Measurements from ENCODE around the gene GNG4.
"Not testable (repeated sequence)": the region's sequence is repeated elsewhere in the genome, so short reads cannot be mapped to it uniquely, and the experiment has no call there.

Gene GNG4

GRCh38 chr1:235650341-235651169 lies 971 bp upstream of the GNG4 start:
- DNase-seq = peak; percentile 61

GRCh38 chr1:235648954-235649367 lies 623 bp downstream of the GNG4 start:
- no peak for DNase-seq

- peak; percentile 68 for DNase-seq
Observed at GRCh38 chr1:235648407-235648907, 1.1 kb downstream of the GNG4 start.

GRCh38 chr1:235647537-235647936 lies 2.0 kb downstream of the GNG4 start:
- DNase-seq = not testable (repeated sequence)

GRCh38 chr1:235646463-235646862 lies 3.1 kb downstream of the GNG4 start:
- no peak for DNase-seq

GRCh38 chr1:235644693-235645305 lies 4.8 kb downstream of the GNG4 start:
- DNase-seq = no peak

GRCh38 chr1:235643837-235644692 lies 5.5 kb downstream of the GNG4 start:
- DNase-seq = no peak

- DNase-seq = no peak
Observed at GRCh38 chr1:235642943-235643371, 6.6 kb downstream of the GNG4 start.

- no peak for DNase-seq
Observed at GRCh38 chr1:235642011-235642942, 7.3 kb downstream of the GNG4 start.

- no peak for DNase-seq
Observed at GRCh38 chr1:235640580-235640979, 9.0 kb downstream of the GNG4 start.

GRCh38 chr1:235639226-235640205 lies 10.1 kb downstream of the GNG4 start:
- no peak for DNase-seq

GRCh38 chr1:235638612-235639011 lies 11.0 kb downstream of the GNG4 start:
- not testable (repeated sequence) for DNase-seq

- DNase-seq = no peak
Observed at GRCh38 chr1:235637756-235638534, 11.6 kb downstream of the GNG4 start.

- no peak for DNase-seq
Observed at GRCh38 chr1:235635938-235636662, 13.5 kb downstream of the GNG4 start.

GRCh38 chr1:235632506-235633401 lies 16.8 kb downstream of the GNG4 start:
- DNase-seq = peak; percentile 12

- no peak for DNase-seq
Observed at GRCh38 chr1:235631816-235632215, 17.8 kb downstream of the GNG4 start.

GRCh38 chr1:235628316-235629005 lies 21.1 kb downstream of the GNG4 start:
- no peak for DNase-seq
